SK-N-SH treated with all-trans-retinoic acid at 6 μM for 48 hours (cell line): ENCODE measurements around the gene QPRT.

Experiments
- RARB ChIP-seq: fragments of 250-450 bp; sonication (Bioruptor Pico); IDR thresholded peaks from 2 replicates; pipeline ENCODE4 v1.8.0; 2021; ENCODE audit warnings: mild to moderate bottlenecking, moderate library complexity
- ZNF8 ChIP-seq: fragments of 450-650 bp; formaldehyde crosslinking; IDR thresholded peaks from 2 replicates; pipeline ENCODE4 v1.5.0; 2020; ENCODE audit warnings: mild to moderate bottlenecking, moderate library complexity
- TF ChIP-seq, protein P1 (sequence below): fragments of 250-450 bp; sonication (Bioruptor Pico); IDR thresholded peaks from 2 replicates; pipeline ENCODE4 v1.8.0; 2020; ENCODE audit warnings: mild to moderate bottlenecking, moderate library complexity, borderline replicate concordance

DNA sequence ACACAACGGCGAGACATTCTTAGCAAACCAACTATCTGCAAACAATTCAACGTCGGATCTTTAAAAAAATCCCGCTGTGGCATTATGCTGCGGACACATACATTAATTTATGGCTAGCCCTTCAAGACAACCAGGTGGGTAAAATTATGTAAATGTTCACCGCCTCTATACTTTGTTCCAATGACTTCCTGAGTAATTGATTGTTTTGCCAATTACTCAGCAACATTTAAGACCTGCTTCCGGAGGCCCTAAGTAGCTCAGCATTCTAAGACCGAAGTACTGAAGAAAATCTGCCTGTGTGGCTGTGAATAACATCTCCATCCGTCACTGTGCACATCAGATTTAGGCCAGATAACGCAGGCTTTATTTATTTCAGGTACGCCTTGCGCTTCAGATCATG lies 23.3 kb downstream of the QPRT start:
- TF ChIP-seq RARB (no peak), ZNF8 (CRISPR knock-in tag) (no peak)
- TF ChIP-seq, protein P1, sequence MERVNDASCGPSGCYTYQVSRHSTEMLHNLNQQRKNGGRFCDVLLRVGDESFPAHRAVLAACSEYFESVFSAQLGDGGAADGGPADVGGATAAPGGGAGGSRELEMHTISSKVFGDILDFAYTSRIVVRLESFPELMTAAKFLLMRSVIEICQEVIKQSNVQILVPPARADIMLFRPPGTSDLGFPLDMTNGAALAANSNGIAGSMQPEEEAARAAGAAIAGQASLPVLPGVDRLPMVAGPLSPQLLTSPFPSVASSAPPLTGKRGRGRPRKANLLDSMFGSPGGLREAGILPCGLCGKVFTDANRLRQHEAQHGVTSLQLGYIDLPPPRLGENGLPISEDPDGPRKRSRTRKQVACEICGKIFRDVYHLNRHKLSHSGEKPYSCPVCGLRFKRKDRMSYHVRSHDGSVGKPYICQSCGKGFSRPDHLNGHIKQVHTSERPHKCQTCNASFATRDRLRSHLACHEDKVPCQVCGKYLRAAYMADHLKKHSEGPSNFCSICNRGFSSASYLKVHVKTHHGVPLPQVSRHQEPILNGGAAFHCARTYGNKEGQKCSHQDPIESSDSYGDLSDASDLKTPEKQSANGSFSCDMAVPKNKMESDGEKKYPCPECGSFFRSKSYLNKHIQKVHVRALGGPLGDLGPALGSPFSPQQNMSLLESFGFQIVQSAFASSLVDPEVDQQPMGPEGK (CRISPR knock-in tag): no peak
